ENCODE data around the gene PTPN1.
"Not testable (repeated sequence)": the region's sequence is repeated elsewhere in the genome, so short reads cannot be mapped to it uniquely, and the experiment has no call there.

Gene PTPN1

DNA sequence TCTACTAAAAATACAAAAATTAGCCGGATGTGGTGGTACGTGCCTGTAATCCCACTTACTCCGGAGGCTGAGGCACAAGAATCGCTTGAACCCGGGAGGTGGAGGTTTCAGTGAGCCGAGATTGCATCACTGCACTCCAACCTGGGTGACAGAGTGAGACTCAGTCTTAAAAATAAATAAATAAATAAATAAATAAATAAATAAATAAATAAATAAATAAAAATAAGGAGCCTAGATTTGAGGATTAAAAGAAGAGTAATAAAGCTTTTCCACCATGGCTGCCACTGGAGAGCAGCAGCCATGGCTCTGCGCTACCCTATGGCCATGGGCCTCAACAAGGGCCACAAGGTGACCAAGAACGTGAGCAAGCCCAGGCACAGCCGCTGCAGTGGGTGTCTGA lies 110.3 kb downstream of the PTPN1 start:
- not testable (repeated sequence) for DNase-seq

DNA sequence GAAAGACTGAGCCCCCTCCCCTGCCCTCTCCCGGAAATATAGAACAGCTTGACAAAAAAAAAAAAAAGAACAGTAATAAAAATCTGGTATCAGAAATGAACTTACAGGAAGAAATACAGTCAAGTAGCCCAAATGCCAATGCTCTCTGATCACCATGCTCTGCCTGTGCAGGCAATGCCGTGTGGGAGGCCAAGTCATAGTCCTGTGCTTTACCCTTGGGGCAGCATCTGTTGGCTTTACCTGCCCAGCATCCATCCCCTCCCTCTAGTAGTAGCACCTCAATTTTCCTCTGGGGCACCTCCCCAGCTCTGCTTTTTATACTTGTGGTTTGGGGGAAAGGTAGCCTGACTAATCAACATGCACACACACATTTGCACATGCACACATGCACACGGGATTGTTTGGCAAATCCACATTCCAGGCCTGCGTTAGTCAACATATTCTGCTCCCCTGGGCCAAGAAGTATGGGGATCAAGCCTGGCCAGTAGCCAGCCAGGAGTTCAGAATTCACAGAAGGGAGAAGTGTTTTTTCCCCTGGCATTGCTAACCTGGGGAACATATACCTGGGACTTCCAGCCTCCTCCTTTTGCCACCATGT lies 111.0 kb downstream of the PTPN1 start:
- DNase-seq: no peak

DNA sequence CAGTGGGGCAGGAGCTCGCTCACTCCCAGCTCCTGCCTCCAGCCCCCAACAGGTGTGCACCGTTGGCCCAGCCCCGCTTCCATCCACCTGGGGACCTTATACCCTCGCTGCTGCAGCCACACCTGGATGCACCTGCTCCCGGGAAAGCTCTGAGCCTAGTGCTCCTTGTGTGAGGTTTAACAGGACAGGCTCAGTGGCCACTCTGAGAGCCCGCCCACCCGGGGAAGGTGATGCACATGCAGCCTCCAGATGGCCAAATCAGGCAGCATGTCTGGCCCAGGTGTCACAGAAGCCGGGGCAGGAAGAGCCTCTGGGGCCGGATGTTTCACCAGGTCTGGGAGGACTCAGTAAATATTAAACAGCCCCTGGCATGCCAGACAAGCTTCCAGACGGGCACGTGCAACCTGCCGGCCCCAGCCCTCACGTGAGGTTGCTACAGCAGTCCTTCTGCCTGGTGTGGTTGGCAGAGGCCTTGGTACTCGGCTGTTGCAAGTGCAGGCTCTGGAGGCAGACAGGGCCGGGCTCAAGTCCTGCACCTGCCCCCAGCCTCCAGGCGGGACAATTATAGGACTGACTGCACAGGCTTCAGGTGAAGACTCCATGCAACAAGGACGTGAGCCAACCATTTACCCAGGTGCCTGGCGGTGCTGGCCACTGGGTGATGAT lies 114.3 kb downstream of the PTPN1 start:
- no peak for DNase-seq

DNA sequence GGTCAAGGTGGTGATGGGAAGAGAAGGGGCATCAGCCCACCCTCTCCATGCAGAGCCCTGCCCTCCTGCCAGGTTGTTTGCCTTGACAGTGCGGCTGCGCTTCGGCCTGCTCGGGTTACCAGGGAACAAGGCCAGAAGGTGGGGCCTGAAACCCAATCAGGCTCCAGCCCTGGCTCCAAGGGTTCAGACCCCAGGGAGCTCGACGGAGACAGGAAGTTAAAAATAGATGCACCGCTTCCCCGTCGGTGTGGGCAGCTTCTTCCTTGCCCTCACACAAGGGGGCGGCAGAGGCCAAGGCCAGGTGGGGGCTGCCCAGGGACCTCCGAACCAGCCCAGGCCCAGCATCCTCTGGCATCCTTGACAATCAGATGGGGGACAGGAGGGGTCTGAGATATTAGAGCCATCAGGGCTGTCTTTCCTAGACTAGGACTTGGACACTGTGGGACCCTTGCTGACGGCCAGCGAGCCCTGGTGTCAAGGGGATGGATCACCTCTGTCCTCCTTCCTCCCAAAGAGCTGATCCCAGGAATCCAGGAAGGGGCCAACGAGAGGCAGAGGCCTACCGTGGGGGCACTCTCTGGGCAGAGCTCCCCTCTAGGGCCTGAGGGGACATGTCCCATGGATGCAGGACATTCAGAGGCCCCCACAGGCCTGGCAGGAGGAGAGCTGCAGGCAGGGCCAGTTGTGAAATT lies 115.9 kb downstream of the PTPN1 start:
- DNase-seq: no peak

DNA sequence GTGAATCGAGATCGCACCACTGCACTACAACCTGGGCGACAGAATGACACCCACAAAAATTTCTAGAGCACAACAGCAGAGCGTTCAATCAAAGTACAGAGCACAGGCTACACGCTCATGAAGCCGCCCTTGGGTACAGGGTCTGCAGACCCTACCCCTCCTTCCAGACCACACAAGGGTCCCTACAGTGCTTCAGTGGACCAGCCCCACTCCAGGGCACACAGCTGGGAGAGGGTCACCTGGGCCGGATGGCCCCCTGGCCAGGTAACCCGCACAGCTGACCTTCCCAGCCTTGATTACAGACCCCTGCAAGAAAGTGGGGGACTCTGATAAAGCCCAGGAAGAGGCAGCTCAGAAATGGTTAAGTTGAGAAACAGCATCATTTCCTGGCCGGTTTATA lies 117.6 kb downstream of the PTPN1 start:
- DNase-seq: no peak

DNA sequence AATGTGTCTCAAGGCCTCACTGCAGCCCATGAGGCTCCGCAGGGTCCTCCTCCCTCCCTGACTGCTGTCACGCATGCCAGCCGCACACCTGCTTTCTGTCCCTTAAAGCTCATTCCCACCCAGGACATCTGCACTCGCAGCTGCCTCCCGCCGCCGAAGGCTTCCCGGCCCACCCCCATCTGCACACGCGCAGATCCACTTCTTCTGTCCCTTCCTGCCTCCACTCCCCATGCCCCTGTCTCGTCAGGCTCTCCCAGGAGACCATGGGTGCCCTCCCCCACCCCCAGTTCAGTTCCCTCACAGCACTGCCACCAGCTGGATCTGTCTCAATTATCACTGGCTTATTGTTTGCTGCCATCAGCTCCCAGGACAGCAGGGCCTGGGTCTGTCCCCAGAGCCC lies 118.1 kb downstream of the PTPN1 start:
- no peak for DNase-seq

DNA sequence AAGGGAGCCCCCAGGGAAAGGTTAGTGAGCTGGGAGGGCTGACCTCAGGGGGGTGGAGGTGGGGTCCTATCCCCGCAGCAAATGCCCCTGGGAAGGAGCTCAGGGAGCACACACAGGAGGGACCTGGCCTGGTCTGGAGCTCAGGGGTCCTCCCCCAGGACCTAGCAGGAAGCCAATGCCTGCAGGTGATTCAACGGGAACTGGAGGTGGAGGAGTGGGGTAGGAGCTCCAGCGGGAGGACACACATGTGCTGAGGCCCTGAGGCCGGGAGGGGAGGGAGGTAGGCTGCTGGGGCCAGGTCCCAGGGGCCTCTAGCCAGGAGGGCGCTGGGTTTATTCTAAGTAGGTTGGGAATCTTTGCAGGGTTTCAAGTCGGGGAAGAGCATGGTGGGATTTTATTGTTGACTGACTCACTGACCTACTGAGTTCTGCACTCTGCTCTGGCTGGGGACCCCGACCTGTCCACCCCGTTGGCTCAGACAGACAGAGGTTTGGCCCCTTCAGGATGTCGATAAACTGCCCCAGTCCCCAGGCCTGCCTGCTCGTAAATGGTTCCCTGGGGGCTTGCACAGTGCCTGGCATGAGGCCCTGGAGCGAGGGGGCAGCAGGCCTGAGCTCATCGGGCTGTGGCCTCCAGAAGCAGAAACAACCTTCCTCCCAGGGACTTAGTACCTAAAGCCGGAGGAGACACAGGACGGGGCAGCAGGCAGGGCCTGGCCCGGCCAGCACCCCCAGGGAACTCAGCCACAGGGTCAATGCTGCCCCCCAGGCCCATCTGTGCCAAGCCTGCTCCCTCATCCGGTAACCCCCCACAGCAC lies 118.9 kb downstream of the PTPN1 start:
- no peak for DNase-seq

DNA sequence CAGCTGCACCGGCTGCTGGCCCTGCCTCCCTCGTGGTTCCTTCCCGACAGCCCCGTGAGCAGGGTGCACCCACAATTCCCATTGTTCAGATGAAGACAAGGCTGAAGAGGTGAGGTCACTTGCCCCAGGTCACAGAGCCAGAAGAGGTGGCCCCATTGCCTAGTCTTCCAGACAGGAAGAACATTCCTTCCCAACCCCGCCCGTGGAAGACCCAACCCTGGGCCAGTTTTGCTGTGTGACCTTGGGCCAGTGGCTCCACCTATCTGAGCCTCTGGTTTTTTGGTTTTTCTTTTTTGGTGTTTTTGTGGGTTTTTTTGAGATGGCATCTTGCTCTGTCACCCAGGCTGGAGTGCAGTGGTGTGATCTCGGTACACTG lies 119.5 kb downstream of the PTPN1 start:
- no peak for DNase-seq

DNA sequence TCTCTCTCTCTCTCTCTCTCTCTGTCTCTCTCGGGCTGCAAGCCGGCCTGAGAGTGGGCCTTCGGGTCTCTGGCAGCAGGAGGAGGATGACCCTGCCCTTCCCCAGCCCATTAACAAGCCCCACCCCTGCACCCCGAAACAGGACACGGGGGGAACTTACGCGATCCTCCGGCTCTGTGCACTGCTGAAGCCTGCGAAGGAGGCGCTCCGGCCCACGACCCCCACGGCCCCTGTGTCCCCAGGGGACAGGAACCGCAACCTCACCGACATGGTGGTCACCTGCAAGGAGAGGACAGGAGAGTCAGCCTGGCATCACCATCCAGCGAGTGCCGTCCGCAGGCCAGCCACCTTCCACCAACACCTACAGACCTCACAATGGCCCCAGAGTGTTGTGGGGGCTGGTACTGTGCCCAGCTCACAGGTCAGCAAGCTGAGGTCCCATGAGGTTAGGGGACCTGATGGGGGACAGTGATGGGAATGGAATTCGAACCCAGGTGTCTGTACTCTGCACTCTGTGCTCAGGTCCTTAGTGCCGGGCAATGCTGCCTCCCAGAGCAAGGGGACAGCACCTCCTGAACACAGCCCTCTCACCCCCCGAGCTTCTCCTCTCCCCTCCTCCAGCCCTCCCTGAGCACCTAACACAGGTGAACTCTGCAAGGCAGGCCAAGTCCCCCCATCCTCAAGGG lies 120.5 kb downstream of the PTPN1 start:
- DNase-seq: no peak

DNA sequence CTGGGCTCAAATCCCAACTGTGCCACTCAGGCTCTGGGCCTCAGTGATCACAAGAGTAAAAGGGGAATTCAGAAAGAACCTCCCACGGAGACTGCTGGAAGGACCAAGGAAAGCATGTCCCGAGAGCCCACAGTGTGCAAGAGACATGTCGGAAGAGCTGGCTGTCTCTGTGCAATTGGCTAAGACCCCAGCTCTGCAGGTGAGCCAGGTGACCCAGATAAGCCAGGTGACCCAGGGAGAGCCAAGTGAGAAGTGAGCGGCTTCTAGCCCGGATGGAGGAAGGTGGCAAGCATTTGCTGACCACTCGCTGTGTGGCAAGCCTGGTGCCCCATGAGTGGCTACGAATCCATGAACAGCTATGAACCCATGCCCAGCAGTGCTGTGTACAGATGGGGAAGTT lies 122.1 kb downstream of the PTPN1 start:
- no peak for DNase-seq

DNA sequence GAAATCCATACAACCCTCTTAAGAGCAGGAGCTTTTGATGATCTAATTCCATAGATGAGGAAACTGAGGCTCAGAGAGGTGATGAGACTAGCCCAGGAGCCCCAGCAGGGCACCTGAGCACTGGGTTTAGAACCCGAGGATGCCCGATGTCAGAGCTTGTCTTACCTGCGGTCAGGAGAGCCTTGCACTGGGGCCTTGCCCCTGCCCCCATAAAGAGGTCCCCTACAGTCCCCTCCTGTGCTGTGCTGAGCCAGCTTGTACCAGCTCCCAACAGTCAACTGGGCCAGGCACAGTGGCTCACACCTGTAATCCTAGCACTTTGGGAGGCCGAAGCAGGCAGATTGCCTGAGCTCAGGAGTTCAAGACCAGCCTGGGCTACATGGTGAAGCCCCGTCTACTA lies 122.5 kb downstream of the PTPN1 start:
- DNase-seq: no peak

DNA sequence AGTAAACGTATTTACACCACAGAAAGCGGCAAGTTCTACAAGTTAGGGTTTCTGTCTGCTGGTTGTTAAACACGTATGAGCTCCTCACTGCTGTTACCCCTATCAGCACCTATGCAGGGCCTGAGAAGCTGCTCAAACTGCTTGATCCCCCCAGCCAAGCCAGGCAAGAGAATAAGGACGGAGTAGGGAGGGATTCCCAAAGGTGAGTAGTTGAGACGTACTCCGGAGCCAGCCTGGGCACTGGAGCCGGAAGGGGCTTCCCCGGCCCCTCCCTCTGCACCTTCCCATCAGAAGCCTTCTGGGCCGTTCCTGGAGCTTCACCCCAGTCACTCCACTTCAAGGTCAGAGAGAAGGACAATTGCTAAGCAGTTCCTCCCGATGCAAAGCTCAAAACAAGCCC lies 123.2 kb downstream of the PTPN1 start:
- no peak for DNase-seq

DNA sequence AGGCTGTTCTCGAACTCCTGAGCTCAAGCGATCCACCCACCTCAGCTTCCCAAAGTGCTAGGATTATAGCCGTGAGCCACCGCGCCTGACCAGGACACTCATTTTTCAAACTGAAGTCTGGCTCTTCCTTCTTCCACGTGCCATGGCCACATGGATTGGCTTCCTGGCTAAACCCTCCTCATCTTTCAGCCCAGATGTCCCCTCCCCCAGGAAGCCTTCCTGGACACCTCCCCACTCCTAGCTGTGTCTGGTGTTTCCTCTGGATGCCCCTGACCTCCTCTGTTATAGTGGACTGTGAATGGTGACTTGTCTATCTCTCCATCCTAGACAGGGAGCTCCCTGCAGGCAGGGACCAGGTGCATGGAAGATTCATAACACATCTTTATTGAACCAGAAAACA lies 124.0 kb downstream of the PTPN1 start:
- DNase-seq: no peak
